Osteoblast (primary cell): Measurements from ENCODE around the gene CDH18. TPM values are rescaled to one million over a fixed set of nuclear protein-coding genes. Genes with fewer than 3 reads are reported as not detected.
"Not testable (repeated sequence)": the region's sequence is repeated elsewhere in the genome, so short reads cannot be mapped to it uniquely, and the experiment has no call there.

Experiments
- DNase-seq: peaks from one replicate; pipeline ENCODE4 v3.0.0; 2011; ENCODE audit warnings: low spot score, mixed read lengths; ENCODE audit not compliant: insufficient read length; ENCODE audit errors: missing footprints
- H2AFZ ChIP-seq: 2 replicates; pipeline ENCODE4 v1.6.0; 2011; ENCODE audit warnings: mild to moderate bottlenecking, low read length
- H3K27ac ChIP-seq: 2 replicates; pipeline ENCODE4 v1.5.1; 2011; ENCODE audit warnings: mild to moderate bottlenecking, low read depth, low read length, moderate library complexity
- H3K27me3 ChIP-seq: 2 replicates; pipeline ENCODE4 v1.6.0; 2012; ENCODE audit warnings: mild to moderate bottlenecking, control low read depth, inconsistent platforms, low read length, moderate library complexity; ENCODE audit not compliant: insufficient read depth
- H3K36me3 ChIP-seq: 2 replicates; pipeline ENCODE4 v1.5.1; 2011; ENCODE audit warnings: mild to moderate bottlenecking, low read length, control low read depth, moderate library complexity; ENCODE audit not compliant: insufficient read depth
- H3K4me1 ChIP-seq: 2 replicates; pipeline ENCODE4 v1.5.1; 2011; ENCODE audit warnings: mild to moderate bottlenecking, low read length, control low read depth, moderate library complexity; ENCODE audit not compliant: insufficient read depth
- H3K4me2 ChIP-seq: 2 replicates; pipeline ENCODE4 v1.6.0; 2011; ENCODE audit warnings: mild to moderate bottlenecking, low read length; ENCODE audit not compliant: insufficient read depth
- H3K4me3 ChIP-seq: fragments of 200-600 bp; sonication (generic); 3 replicates; pipeline ENCODE4 v1.5.1; 2012; ENCODE audit warnings: mild to moderate bottlenecking, low read length, inconsistent platforms; ENCODE audit not compliant: insufficient read depth
- H3K79me2 ChIP-seq: 2 replicates; pipeline ENCODE4 v1.6.0; 2012; ENCODE audit warnings: mild to moderate bottlenecking, low read length, control low read depth, inconsistent platforms; ENCODE audit not compliant: insufficient read depth
- H3K9me3 ChIP-seq: 2 replicates; pipeline ENCODE4 v1.5.1; 2011; ENCODE audit warnings: low read depth, low read length, control low read depth
- H4K20me1 ChIP-seq: 2 replicates; pipeline ENCODE4 v1.6.0; 2012; ENCODE audit warnings: mild to moderate bottlenecking, low read length, control low read depth; ENCODE audit not compliant: insufficient read depth
- total RNA-seq: library from RNA; depleted of rRNA; stranded (reverse); fragments of >200 nt; gene quantifications from 2 replicates; pipeline ENCODE4 v1.2.3, GENCODE V29; 2012
- TF ChIP-seq, protein P1 (sequence below): IDR thresholded peaks from 2 replicates; pipeline ENCODE4 v1.5.1; 2011; ENCODE audit warnings: mild to moderate bottlenecking, low read depth, low read length, moderate library complexity; ENCODE audit errors: extremely low read depth

The CDH18 gene
- total RNA-seq, 1 donor: 0.36 TPM

- no peaks in the 10 kb centered on the region for H3K4me1 ChIP-seq
- no peak for DNase-seq
- no peaks in the 10 kb centered on the region for H3K79me2 ChIP-seq
- H3K36me3 ChIP-seq: no peaks in the 10 kb centered on the region
- TF ChIP-seq, protein P1, sequence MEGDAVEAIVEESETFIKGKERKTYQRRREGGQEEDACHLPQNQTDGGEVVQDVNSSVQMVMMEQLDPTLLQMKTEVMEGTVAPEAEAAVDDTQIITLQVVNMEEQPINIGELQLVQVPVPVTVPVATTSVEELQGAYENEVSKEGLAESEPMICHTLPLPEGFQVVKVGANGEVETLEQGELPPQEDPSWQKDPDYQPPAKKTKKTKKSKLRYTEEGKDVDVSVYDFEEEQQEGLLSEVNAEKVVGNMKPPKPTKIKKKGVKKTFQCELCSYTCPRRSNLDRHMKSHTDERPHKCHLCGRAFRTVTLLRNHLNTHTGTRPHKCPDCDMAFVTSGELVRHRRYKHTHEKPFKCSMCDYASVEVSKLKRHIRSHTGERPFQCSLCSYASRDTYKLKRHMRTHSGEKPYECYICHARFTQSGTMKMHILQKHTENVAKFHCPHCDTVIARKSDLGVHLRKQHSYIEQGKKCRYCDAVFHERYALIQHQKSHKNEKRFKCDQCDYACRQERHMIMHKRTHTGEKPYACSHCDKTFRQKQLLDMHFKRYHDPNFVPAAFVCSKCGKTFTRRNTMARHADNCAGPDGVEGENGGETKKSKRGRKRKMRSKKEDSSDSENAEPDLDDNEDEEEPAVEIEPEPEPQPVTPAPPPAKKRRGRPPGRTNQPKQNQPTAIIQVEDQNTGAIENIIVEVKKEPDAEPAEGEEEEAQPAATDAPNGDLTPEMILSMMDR: no peak
- H3K4me2 ChIP-seq: no peak overlapping the region
- H3K4me3 ChIP-seq: no peak overlapping the region
- no peaks in the 10 kb centered on the region for H3K27me3 ChIP-seq
- no peak overlapping the region for H3K27ac ChIP-seq
- H3K9me3 ChIP-seq: peaks cover 2% of the 10 kb centered on the region
- no peak overlapping the region for H2AFZ ChIP-seq
- no peaks in the 10 kb centered on the region for H4K20me1 ChIP-seq
Measured at GRCh38 chr5:19777363-19777762, 210.6 kb downstream of the CDH18 start.

GRCh38 chr5:19776886-19777285, 211.1 kb downstream of the CDH18 start:
- H3K4me2 ChIP-seq, H3K4me3 ChIP-seq, H3K27ac ChIP-seq, H4K20me1 ChIP-seq, H3K4me1 ChIP-seq, H3K36me3 ChIP-seq, H3K79me2 ChIP-seq, H3K27me3 ChIP-seq, H2AFZ ChIP-seq, H3K9me3 ChIP-seq, DNase-seq: not testable (repeated sequence)

DNA sequence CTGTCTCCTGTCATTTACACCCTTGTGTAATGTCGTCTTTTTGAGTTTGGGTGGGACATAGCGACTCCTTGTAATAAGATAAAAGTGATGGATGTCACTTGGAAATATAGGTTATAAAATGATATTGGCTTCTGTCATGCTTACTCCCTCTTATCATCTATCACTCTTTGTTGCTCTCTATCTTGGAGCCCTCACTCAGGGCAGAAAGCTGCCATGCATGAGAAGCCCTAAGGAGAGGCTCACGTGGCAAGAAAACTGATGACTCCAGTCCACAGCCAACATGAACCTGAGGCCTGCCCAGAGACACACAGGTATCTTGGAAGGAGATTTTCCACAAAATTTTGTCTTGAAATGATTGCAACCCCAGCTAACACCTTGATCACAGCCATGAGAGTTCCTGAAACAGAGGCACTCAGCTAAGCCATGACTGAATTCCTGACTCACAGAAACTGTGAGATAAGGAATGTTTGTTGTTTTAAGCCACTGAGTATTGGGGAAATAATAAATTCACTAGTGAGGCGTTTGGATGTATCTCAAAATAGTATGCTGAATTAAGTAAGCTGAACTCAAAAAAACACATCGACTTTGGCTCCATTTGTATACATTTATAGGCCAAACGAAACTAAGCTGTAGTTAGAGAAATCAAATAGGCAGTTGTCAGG, 216.7 kb downstream of the CDH18 start:
- Histone ChIP-seq H3K79me2 (no peaks in the 10 kb centered on the region), H2AFZ (no peak overlapping the region), H3K9me3 (peaks cover 2% of the 10 kb centered on the region), H4K20me1 (no peaks in the 10 kb centered on the region), H3K36me3 (no peaks in the 10 kb centered on the region), H3K4me3 (no peak overlapping the region), H3K27ac (no peak overlapping the region), H3K27me3 (no peaks in the 10 kb centered on the region), H3K4me1 (no peaks in the 10 kb centered on the region), H3K4me2 (no peak overlapping the region)
- DNase-seq: no peak
- TF ChIP-seq, protein P1: no peak

GRCh38 chr5:19770396-19770795, 217.6 kb downstream of the CDH18 start:
- no peak overlapping the region for H3K4me2 ChIP-seq
- H3K4me3 ChIP-seq: no peak overlapping the region
- H2AFZ ChIP-seq: no peak overlapping the region
- H4K20me1 ChIP-seq: no peaks in the 10 kb centered on the region
- TF ChIP-seq, protein P1: no peak
- no peaks in the 10 kb centered on the region for H3K27me3 ChIP-seq
- no peaks in the 10 kb centered on the region for H3K79me2 ChIP-seq
- DNase-seq: no peak
- H3K9me3 ChIP-seq: no peaks in the 10 kb centered on the region
- no peak overlapping the region for H3K27ac ChIP-seq
- H3K36me3 ChIP-seq: no peaks in the 10 kb centered on the region
- H3K4me1 ChIP-seq: no peaks in the 10 kb centered on the region
